GM21576 (cell line): ENCODE results near the gene OR52J3.
"Not testable (repeated sequence)": the region's sequence is repeated elsewhere in the genome, so short reads cannot be mapped to it uniquely, and the experiment has no call there.

ENCODE experiments used
- ATAC-seq: cut with Tn5 transposase; IDR thresholded peaks from one replicate; pipeline ENCODE4 v1.9.1; 2021; ENCODE audit warnings: mild to moderate bottlenecking, moderate library complexity; ENCODE audit not compliant: unreplicated experiment

Gene OR52J3

DNA sequence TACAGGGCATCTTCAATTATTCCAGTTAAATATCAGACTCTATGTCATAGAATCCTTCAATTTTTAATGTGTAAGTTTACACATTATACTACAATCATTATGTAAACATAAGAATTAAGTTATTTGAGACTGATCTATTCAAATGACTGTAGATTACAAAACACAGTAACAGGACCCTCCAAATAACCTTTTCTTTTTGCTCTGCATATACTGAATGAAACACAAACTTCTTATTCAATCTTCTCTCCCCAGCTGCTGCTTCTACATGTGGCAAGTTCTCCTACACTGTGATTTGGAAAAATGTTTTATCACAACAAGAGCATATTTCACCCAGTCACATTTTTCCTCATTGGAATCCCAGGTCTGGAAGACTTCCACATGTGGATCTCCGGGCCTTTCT lies at the start of gene OR52J3:
Gene OR52J3 (plus strand): TSS at position 301 of the 400 bp plus-strand sequence. CDS start 0 bp downstream, at position 301.
- no peak for ATAC-seq

DNA sequence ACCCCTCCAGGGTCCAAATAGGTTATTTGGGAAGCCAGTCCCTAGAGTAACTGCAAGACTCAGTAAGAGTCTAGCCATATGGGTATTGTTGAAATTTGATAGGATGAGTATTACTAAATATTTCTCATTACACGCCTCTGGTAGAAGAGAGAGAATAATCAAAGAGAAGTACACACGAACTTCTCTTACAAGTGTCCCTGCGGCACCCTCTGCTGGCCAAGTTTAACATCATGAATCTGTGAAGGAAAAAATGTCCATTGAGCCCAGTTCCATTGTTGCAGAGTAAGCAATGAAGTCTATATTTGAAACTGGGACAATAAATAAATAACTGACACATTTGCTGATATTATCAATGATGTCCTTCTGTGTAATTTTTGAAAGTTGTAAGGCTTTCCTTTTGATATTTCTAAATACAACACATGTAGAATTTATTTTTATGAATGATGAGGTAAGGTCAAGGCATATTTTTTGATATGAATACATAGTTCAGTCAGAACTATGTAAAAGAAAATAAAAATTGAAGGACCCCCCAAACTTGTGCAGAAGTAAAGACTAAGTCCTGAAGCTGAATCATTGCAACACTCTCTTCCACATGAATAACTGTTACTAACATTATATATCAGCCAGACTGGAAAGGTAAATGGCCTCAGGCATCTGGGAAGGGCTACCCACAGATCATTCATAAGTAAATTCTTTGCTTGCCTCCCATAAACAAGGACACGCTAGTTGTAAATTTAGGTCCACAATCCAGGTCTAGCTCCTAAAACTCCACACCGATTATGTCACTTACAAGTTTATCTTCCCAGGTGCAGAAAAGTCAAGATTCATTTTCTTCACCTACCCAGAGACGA lies 41.7 kb upstream of the OR52J3 start:
- no peak for ATAC-seq

GRCh38 chr11:5007561-5007960 lies 38.8 kb upstream of the OR52J3 start:
- ATAC-seq: no peak

- ATAC-seq: no peak
Observed at GRCh38 chr11:5011254-5011653, 35.1 kb upstream of the OR52J3 start.

- ATAC-seq: no peak
Observed at GRCh38 chr11:5013012-5013411, 33.3 kb upstream of the OR52J3 start.

DNA sequence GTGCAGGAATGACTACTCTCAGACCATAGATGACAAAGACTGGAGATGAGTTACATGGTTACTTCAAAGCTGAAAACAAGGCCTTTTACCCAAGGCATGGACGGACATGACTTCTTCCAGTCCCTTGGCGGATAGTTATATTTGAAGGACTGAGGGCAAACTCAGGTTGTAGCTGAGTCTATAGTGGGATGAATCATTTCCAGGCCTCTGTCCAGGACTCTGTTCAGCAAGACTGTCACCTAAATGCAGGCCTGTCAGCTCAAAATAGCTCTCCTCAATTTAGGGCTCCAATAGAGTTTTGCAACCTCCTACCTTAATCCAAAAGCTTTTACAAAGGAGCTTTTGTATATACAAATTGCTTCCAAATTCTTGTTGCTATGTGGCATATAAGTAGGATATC lies 24.3 kb upstream of the OR52J3 start:
- no peak for ATAC-seq

GRCh38 chr11:5036669-5037068 lies 9.7 kb upstream of the OR52J3 start:
- no peak for ATAC-seq

DNA sequence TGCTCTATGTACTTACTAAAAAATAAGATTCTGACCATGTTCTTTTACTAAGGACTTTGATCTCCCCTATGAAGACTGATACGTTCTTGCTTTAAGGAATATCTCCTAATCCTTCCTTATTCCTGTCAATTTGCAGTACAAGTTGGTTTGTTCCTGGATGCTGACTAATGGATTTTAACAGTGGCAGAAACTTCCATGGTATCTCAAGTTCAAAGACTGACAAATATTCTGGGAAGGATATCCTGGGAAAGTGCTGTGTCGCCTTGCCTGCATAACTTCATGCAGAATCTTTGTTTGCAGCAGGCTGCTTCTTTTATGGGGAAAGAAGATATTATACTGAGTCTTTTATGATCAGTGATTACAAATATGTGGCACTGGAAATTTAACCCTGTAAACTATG lies 8.4 kb upstream of the OR52J3 start:
- no peak for ATAC-seq

DNA sequence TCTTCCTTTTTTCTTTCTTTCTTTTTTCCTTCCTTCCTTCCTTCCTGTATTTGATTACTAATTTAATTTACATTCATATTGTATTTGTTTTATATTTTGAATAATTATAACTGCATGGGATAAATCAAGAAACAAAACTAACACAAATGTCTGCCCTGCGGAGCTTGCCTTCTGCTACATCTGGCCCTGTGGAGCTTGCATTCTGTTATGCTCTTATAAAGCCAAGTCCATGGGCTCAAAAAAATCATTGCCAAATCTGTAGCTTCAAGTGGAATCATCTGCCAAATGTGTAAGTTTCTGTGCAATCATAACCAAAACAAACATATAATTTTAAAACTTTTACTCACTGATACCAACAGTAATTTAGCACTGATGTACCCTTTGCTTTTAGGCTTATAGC lies 8.0 kb upstream of the OR52J3 start:
- ATAC-seq: no peak

- no peak for ATAC-seq
Observed at GRCh38 chr11:5040876-5041275, 5.5 kb upstream of the OR52J3 start.

DNA sequence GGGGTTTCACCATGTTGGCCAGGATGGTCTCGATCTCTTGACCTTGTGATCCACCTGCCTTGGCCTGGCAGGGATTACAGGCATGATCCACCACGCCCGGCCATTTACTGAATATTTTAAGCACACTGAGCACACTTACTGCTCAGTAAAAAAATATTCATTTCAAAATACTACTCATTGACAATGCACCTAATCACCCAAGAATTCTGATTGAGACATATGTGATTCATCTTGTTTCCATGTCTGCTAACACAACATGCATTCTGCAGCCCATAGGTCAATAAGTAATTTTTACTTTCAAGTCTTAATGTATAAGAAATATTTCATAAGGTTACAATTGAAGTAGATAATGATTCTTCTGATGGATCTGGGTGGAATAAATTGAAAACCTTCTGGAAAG lies 4.2 kb upstream of the OR52J3 start:
- no peak for ATAC-seq

DNA sequence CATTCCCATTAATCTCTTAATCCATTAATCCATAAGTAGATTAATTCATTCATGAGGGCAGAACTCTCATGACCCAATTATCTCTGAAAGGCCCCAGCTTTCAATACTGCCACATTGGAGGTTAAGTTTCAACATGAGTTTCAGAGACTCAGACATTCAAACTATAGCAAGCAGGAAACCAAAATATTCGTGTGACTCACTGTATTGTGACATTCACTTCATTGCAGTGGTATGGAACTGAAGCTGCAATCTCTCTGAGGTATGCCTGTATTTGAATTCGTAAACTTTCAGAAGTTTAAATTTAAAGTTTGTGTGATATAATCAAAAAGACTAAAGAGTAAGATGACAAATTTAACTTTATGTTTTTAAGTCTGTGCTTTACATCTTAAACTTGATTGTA lies 2.9 kb upstream of the OR52J3 start:
- no peak for ATAC-seq

GRCh38 chr11:5046754-5047330 lies 516 bp downstream of the OR52J3 start:
- ATAC-seq: no peak

DNA sequence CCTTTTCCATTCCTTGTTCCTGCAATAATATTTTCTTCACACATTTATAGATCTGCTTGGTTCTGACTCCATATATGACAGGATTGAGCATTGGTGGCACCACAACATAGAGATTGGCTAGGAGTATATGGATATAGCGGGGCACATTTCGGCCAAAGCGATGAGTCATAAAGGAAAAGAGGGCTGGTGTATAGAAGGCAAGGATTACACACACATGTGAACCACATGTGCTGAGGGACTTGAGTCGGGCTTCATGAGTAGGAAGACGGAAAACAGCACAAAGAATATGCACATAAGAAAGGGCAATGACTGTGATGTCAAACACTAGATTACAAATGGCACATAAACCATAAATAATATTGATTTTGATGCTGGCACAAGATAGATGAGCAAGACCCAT lies 12.4 kb downstream of the OR52J3 start:
- ATAC-seq: not testable (repeated sequence)

DNA sequence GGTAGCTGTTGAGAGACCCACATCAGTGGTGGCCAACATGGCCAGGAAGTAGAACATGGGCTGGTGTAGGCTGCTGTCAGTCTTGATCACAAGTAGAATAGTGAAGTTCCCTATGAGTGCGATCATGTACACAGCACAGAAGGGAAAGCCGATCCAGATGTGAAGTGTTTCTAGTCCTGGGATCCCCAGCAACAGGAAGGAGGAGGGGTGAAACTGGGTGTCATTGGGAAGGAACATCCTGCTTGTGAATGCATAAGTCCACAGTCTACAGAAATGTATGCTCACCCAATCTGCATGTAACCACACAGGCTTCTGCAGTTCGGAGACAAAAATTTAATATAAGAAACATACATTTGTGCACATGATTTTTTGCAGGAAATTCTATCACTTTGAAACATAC lies 13.1 kb downstream of the OR52J3 start, which contains the start of gene OR52E2:
Gene OR52E2 (minus strand): TSS at position 237 of the 400 bp plus-strand sequence. CDS start 0 bp downstream, at position 237.
- no peak for ATAC-seq

- ATAC-seq: no peak
Observed at GRCh38 chr11:5065027-5065426, 18.7 kb downstream of the OR52J3 start.

DNA sequence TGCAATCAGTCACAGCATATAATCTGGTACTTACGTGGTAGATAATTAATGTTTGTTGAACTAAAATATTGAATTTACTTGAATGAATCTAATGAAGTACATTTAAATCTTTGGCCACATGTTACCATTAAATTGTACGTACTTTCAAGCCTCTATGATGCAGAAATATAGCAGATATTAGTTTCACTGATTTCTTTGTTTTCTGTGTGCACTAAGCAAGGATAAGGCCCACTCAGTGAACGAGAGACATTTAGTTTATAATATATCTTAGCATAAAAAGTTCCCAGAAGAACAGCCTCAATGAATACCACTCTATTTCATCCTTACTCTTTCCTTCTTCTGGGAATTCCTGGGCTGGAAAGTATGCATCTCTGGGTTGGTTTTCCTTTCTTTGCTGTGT lies 22.9 kb downstream of the OR52J3 start, which contains the start of gene OR52E1:
Gene OR52E1 (plus strand): TSS at position 301 of the 400 bp plus-strand sequence.
- ATAC-seq: no peak

- no peak for ATAC-seq
Observed at GRCh38 chr11:5071799-5072198, 25.5 kb downstream of the OR52J3 start.

DNA sequence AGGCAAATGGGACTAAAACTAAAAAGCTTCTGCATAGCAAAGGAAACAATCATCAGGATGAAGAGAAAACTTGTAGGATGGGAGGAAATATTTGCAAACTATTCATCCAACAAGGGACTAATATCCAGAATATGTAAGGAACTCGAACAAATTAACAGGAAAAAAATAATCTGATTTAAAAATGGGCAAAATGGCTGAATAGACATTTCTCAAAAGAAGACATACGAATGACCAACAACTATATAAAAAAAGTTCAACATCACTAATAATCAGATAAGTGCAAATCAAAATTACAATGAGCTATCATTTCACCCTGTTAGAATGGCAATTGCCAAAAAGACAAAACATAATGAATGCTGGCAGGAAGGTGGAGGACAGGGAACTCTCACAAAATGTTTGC lies 35.1 kb downstream of the OR52J3 start:
- no peak for ATAC-seq

DNA sequence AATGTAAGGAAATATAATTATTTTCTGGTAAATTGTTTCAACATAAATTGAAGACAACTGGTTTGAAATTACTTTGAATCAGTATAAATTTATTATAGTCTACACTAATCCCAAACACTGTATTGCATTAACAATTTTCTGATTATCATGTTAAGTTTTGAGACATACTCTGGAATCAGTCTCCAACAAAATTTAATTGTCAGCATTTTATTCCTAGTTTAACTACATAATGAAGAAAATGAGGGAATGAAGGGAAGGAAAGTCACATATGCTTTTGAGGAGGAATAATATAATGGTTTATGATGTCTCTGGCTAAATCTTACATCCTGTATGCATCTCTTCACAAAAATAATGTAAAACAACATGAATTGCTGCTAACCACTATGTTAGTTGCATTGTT lies 37.3 kb downstream of the OR52J3 start:
- no peak for ATAC-seq

DNA sequence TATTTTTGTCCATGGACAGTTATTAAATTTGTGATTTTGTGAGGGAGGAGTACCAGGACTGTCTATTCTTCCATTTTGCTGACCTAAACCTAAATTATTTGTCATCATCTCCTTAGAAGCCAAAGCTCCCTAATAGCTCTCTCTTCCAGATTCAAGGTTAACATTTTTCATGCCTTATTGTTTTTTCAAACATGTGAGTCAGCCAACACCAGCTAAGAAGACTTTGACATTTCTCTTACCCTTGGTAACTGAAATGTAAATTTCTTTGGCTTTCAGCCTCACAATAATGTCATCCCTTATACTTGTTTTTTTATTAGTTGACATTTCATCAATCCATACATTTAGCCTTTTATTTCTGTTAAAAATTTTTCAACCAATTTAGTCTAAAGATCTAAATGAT lies 42.2 kb downstream of the OR52J3 start:
- no peak for ATAC-seq

DNA sequence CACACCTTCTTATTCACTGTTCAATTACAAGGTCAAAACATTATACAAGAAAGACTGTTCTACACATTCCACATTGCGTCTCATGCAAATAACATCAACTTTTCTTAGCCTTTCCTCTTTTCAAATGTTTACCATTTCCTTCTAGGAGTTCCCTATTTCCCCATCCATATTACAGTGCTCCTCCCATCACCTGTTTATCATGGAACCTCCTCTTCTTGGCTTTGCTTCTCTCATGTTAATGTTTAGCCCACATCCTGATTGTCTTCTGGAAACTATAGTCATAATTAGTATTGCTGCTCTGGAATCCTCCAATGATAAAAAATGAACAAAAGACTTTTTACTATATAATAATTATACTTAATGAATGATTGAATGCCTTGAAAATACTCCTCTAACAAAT lies 44.3 kb downstream of the OR52J3 start:
- ATAC-seq: no peak
